HG03575 (cell line): Measurements from ENCODE around the gene ANKRD2.
"Not testable (repeated sequence)": the region's sequence is repeated elsewhere in the genome, so short reads cannot be mapped to it uniquely, and the experiment has no call there.

Source experiments
- ATAC-seq: cut with Tn5 transposase; IDR thresholded peaks from one replicate; pipeline ENCODE4 v1.9.1; 2021; ENCODE audit not compliant: unreplicated experiment, insufficient number of reproducible peaks, low FRiP score; ENCODE audit errors: extremely low read depth

Gene ANKRD2

GRCh38 chr10:97542169-97543024 lies 30.2 kb upstream of the ANKRD2 start:
- ATAC-seq, result no peak

- ATAC-seq, result no peak
These were observed 29.5 kb upstream of the ANKRD2 start for GRCh38 chr10:97543025-97543546.

GRCh38 chr10:97546456-97547270 lies 25.9 kb upstream of the ANKRD2 start:
- ATAC-seq, result no peak

GRCh38 chr10:97547271-97547600 lies 25.3 kb upstream of the ANKRD2 start:
- ATAC-seq, result no peak

- no peak for ATAC-seq
These were observed 24.6 kb upstream of the ANKRD2 start for GRCh38 chr10:97547962-97548361.

- no peak for ATAC-seq
These were observed 23.6 kb upstream of the ANKRD2 start for GRCh38 chr10:97548828-97549455.

GRCh38 chr10:97549587-97550322 lies 22.8 kb upstream of the ANKRD2 start:
- no peak for ATAC-seq

- no peak for ATAC-seq
These were observed 22.0 kb upstream of the ANKRD2 start for GRCh38 chr10:97550336-97551149.

- ATAC-seq, result no peak
These were observed 21.3 kb upstream of the ANKRD2 start for GRCh38 chr10:97551271-97551670.

- ATAC-seq, result no peak
These were observed 19.0 kb upstream of the ANKRD2 start for GRCh38 chr10:97553575-97554031.

- not testable (repeated sequence) for ATAC-seq
These were observed 18.2 kb upstream of the ANKRD2 start for GRCh38 chr10:97554336-97554735.

- ATAC-seq, result not testable (repeated sequence)
These were observed 17.0 kb upstream of the ANKRD2 start for GRCh38 chr10:97555541-97555940.

- not testable (repeated sequence) for ATAC-seq
These were observed 11.7 kb upstream of the ANKRD2 start for GRCh38 chr10:97560731-97561381.

GRCh38 chr10:97561386-97562077 lies 11.0 kb upstream of the ANKRD2 start:
- ATAC-seq, result not testable (repeated sequence)

- not testable (repeated sequence) for ATAC-seq
These were observed 10.2 kb upstream of the ANKRD2 start for GRCh38 chr10:97562329-97562728.

- ATAC-seq, result no peak
These were observed 9.2 kb upstream of the ANKRD2 start for GRCh38 chr10:97563337-97563736.

- no peak for ATAC-seq
These were observed 7.8 kb upstream of the ANKRD2 start for GRCh38 chr10:97564776-97565175.
